WERI-Rb-1 (cell line): ENCODE measurements around the gene BRF1.
A peak's percentile ranks its signal among the peaks of the same experiment; 100 is the strongest.

Source experiments
- DNase-seq: peaks from one replicate; pipeline ENCODE4 v3.0.0-alpha.2; 2020
- H3K27ac ChIP-seq: fragments of 250-450 bp; sonication (Bioruptor Pico); 2 replicates; pipeline ENCODE4 v1.5.1; 2020; ENCODE audit warnings: mild to moderate bottlenecking, moderate library complexity
- H3K27me3 ChIP-seq: fragments of 250-450 bp; sonication (Bioruptor Pico); 2 replicates; pipeline ENCODE4 v1.5.1; 2021; ENCODE audit warnings: mild to moderate bottlenecking, low read depth, moderate library complexity; ENCODE audit not compliant: insufficient read depth, severe bottlenecking
- H3K36me3 ChIP-seq: fragments of 250-450 bp; sonication (Bioruptor Pico); 2 replicates; pipeline ENCODE4 v1.5.1; 2020; ENCODE audit warnings: mild to moderate bottlenecking, moderate library complexity
- H3K4me3 ChIP-seq: 2 replicates; pipeline ENCODE4 v1.5.1; 2011; ENCODE audit warnings: low read depth, mild to moderate bottlenecking, control low read depth, low read length
- H3K9me3 ChIP-seq: fragments of 250-450 bp; sonication (Bioruptor Pico); 2 replicates; pipeline ENCODE4 v1.5.1; 2021; ENCODE audit warnings: mild to moderate bottlenecking, moderate library complexity; ENCODE audit not compliant: severe bottlenecking
- CTCF ChIP-seq: IDR thresholded peaks from 2 replicates; pipeline ENCODE4 v1.5.1; 2011; ENCODE audit warnings: low read depth, mild to moderate bottlenecking, control low read depth, inconsistent platforms, low read length

BRF1 gene

GRCh38 chr14:105173145-105173544 lies 127.7 kb downstream of the BRF1 start:
- TF ChIP-seq CTCF = no peak
- H3K27me3 ChIP-seq = no peaks in the 10 kb centered on the region

GRCh38 chr14:105172476-105172875 lies 128.3 kb downstream of the BRF1 start:
- no peaks in the 10 kb centered on the region for H3K27me3 ChIP-seq
- H3K4me3 ChIP-seq = no peak overlapping the region
- H3K9me3 ChIP-seq = no peaks in the 10 kb centered on the region
- DNase-seq = no peak
- H3K27ac ChIP-seq = peak overlapping the region; percentile 11; the same call in 1 of the 2 replicates
- peaks cover 22% of the 10 kb centered on the region for H3K36me3 ChIP-seq
- no peak for TF ChIP-seq CTCF

More at GRCh38 chr14:105173145-105173544, 127.7 kb downstream of the BRF1 start:
- Histone ChIP-seq H3K36me3 (peaks cover 27% of the 10 kb centered on the region), H3K4me3 (no peak overlapping the region), H3K27ac (peak overlapping the region; percentile 11), H3K9me3 (no peaks in the 10 kb centered on the region)
- no peak for DNase-seq

- Histone ChIP-seq H3K27me3 (no peaks in the 10 kb centered on the region), H3K27ac (peak overlapping the region; percentile 58), H3K4me3 (no peak overlapping the region), H3K9me3 (no peaks in the 10 kb centered on the region), H3K36me3 (peaks cover 20% of the 10 kb centered on the region)
- TF ChIP-seq CTCF = no peak
- peak; percentile 55 for DNase-seq
Measured at GRCh38 chr14:105171004-105171673, 129.7 kb downstream of the BRF1 start.

- Histone ChIP-seq H3K4me3 (no peak overlapping the region), H3K27me3 (no peaks in the 10 kb centered on the region), H3K9me3 (no peaks in the 10 kb centered on the region), H3K36me3 (peaks cover 18% of the 10 kb centered on the region), H3K27ac (peak overlapping the region; percentile 58)
- TF ChIP-seq CTCF = no peak
- no peak for DNase-seq
Measured at GRCh38 chr14:105169776-105170655, 130.8 kb downstream of the BRF1 start.

- peak; percentile 79 for DNase-seq
- Histone ChIP-seq H3K36me3 (peaks cover 18% of the 10 kb centered on the region), H3K27ac (peak overlapping the region; percentile 60), H3K4me3 (peak overlapping the region; percentile 42), H3K27me3 (no peaks in the 10 kb centered on the region), H3K9me3 (no peaks in the 10 kb centered on the region)
- TF ChIP-seq CTCF = peak; percentile 87
Measured at GRCh38 chr14:105168979-105169507, 131.8 kb downstream of the BRF1 start.
